Fibroblast of skin of abdomen (primary cell): ENCODE measurements around the gene PPP1R13B.

Experiments
- DNase-seq: peaks from one replicate; pipeline ENCODE4 v3.0.0-alpha.2; 2013

The PPP1R13B gene

DNA sequence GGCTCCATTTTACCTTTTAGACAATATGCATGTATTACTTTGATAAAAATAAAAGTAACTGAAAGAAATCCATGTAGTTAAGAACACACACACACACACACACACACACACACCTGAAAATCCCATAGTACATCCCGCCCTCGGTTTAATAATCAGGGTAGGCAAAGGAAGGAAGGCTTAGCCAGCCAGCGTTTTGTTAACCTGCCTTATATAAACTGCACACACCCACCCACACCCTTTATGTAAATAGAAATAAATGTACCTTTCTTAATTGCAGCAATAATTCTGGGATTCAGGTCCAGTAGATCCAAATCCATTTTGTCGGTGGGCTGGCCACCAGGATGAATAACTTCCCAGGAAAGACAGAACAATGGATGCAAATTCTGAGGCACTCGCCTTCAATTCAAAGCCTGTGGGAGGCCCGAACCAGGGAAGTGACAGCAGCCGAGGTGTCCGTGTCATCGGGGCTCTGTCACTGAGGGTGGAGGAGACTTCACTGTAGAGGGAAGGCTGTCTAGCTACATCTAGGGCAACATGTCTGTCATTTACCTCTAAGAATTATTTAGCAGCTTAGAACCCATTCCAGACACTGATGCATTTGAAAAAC is 136.5 kb downstream of the PPP1R13B start:
- no peak for DNase-seq

- no peak for DNase-seq
Observed at GRCh38 chr14:103709814-103710213, 137.6 kb downstream of the PPP1R13B start.

- no peak for DNase-seq
Observed at GRCh38 chr14:103708750-103709187, 138.6 kb downstream of the PPP1R13B start.

DNA sequence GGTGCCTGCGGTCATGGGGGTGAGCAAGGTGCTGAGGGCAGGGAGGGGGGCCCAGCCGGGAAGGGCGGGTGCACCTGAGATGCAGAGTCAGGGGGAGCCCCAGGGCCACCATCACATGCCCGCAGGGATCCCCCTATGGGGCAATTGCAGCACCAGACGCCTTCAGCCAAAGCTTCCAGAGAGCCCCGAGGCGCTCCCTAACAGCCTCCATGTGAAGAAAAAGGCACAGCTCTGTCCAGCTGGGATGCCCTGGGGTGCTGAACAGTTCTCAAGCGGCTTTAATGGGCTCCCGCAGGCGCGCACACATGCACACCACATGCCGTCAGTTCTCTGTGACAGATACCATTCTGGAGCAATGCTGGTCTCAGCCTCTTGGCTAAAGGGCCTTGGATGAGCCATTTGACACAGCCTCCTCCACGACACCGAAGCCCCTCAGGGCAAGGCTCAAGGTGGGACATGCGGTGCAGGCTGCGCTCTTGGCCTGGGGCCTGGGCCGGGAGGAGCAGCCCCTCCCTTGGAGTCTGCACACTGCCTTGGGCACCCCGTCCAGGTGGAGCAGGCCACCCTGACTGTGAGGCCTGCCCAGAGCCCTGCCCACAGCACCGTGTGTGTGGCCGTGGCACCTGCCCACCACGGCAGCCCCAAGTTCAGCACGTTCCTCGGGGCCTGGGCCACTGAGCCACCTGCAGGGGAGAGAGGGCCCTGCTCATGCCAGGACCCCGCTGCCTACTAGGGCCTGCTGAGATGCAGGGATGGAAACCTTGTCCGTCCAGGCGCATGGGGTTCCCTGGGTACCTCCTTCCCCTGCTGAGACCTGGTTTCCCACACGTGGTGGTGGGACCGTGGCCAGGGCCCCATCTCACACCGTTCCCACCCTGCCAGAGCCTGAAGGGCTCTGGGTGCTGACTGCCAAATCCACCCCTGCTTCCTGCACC is 139.8 kb downstream of the PPP1R13B start:
- no peak for DNase-seq

DNA sequence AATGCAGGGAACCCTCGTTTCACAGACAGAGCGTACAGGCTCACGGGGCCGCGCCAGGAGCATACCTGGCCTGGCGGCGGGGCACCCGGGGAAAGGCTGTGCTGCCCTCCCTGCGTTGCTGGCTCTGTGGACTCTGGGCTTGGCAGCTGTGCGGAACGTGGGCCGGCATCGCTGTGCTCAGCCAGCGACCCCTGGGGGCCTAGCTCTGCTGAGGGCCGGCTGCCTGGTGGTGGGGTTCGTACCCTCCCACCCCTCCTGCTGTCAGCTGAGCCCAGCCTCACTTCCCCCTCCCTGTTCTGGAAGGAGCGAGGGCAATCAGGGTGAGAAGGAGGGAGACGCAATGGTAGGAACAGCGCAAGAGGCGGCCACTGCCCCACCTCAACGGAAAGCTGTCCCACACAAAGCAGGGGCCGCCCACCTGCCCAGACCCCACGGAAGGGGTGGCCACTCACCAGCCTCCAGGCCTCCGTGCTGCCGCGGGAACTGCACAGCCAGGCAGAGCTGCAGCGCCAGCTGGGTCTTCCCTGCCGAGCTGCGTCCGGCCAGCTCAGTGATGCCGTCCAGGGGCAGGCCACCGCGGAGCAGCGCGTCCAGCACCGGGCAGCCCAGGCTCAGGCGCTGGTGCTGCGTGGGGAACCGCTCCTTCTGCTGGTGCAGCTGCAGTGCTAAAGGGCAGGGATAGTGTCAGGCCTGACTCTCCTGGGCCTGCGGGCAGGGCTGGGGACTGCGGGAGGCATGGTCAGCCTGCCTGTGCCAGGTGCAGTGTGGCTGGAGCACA is 140.6 kb downstream of the PPP1R13B start:
- DNase-seq: no peak

DNA sequence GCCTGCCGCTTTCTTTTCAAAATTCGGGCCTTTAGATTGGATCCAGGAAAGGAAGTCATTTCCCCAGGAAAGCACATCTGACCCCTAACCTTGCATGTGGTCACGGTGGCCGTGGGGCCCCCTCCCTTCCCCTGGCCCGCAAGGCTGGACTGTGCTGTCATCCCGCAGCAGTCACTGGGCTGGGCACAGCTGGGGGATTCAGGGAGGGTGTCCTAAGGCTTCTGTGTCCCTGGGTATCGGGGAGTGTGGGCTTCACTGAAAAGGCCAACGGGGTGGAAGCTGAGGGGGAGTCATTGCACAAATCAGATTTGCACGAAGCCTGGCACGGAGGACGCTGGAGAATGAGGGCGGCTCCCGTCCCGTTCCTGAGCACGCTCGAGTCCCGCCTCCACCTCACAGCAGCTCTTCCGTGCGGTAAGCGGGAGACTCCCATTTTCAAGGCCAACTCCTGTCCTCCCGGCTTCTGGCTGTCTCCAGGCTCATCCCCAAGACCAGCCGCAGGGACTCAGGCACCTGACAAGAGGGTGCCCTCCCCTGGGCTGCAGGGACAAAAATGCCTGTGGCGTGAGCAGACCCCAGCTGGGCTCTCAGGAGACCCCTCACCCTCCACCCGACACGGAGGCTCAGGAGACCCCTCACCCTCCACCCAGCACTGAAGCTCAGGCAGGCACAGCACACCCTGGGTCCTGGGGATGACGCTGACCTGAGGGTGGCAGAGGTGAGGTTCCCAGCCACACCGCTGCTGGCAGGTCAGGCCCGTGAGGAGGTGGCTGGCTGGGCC is 141.7 kb downstream of the PPP1R13B start:
- no peak for DNase-seq

- no peak for DNase-seq
Observed at GRCh38 chr14:103705118-103705503, 142.3 kb downstream of the PPP1R13B start.

- no peak for DNase-seq
Observed at GRCh38 chr14:103704708-103705107, 142.7 kb downstream of the PPP1R13B start.

DNA sequence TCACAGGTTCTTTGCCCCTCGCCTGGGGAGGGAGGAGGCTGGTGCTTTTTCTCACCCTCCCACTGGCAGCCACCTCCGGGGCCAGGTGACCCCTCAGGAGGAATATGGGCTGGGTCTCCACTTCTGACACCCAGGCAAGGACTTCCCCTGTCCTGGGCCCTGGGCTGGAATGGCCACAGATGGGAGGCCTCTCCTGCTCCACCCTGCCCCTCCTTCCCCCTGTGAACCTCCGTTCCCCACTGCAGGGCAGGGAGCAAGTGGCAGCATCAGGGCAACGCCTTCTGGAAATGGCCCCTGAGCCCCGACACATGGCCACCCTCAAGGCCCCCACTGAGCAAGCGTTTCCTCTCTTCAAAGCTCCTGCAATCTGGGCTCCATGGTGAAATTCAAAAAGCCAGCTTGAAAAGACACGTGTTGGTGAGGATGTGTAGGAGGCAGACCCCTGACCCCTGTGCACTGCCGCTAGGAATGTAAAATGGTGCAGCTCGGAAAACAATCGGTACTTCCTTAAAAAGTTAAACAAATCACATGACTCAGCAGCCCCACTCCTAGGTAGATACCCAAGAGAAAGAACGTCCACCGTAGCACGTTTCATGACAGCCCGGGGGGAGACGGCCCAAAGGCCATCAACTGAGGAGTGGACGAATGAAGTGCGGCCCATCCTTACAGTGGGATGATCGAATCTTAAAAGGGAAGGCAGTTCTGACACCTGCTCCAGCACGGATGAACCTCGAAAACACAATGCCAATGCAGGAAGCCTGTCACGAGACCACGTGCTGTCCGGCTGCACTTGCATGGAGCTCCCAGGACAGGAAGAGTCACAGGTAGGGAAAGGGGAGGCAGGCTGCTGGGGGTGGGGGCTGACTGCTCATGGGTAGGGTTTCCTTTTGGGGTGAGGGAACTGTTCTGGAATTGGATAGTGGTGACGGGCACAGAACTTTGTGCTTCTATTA is 143.7 kb downstream of the PPP1R13B start:
- no peak for DNase-seq

GRCh38 chr14:103702497-103703432 is 144.6 kb downstream of the PPP1R13B start:
- no peak for DNase-seq

- DNase-seq: no peak
Observed at GRCh38 chr14:103702095-103702494, 145.3 kb downstream of the PPP1R13B start.

DNA sequence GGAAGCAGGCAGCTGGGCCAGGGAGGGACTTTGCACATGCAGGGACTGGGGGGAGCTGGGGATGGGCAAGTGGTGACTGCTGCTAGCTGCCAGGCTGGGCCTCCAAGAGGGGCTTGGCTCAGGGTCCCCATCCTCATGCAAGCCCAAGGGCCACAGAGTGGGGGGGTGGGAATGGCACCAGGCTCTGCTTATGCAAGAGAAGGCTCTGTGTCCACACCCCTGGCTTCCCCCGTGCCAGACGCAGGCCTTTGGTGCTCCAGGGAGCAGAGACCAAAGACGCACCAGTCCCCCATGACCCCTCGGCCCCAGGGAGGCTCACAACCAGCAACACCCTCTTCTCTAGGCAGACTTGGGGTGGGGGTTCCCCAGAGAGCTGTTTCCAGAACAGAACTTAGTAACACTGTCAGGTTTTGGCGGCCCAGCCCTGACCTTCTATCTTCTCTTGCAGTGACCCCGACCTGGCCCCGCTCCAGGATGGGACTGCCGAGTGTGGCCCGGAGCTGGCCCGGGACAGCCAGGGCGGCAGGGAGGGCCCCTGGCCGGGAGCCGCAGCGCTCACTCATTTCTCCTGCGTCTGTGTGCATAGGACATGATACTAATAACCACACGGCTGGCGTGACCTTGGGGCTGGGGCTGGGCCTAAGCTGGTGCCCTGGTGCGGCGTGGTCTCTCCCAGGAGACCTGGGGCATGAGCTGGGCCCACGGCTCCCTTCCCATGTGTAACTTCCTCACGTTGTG is 146.5 kb downstream of the PPP1R13B start:
- no peak for DNase-seq

DNA sequence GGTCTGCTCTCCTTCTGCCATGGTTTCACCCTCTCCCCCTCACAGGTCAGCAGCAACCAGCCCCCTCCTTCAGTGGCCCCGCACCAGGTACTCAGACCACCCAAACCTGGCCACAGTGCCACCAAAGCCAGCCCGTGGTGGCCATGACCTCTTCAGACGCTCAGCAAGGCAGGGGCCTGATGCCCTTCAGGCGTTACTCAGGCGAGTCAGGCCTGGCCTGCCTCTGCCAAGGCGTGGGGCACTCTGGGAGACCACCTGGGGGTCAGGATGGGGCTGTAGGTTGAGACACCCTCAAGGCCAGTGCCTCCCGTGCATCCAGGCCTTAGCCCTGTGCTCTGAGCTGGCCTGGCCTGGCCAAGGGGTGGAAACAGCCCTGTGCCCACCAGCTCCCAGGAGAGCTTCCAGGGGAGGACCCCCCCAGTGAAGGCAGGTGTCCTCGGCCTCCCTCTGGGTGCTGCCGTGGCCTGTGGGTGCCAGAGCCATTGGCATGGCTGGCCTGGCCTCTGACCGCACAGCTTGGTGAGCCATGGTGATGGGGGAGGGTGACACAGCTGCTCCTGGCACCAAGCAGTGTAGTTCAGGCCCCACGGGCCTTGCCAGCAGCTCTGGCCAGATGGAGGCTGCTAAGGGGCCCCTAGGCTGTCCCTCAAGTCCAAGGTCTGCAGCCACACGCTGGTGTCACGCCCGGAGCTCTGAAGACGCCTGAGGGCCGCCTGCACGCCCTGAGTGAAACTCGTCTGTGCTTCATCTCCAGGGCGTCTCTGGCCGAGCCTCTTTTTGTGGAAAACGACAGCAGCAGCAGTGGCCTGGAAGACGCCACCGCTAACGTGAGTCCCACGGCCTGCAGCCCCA is 147.2 kb downstream of the PPP1R13B start:
- DNase-seq: no peak

DNA sequence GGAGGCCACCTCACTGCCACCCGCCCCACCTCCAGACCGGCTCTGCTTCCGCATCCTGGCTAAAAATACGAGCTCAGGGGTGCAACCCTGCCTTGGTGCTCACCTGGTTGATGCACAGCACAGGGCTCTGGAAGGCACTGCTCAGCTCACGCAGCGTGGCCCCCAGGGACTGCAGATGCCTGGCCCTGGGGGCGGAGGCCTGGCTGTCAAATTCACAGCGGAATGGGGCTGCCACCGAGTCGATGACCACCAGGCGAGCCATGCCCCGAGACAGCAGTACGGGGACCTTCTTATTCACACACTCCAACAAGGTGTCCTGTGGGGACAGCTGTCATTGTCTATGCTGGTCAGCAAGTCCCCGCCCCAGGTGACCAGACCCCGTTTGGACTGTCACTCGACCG is 148.1 kb downstream of the PPP1R13B start:
- no peak for DNase-seq

DNA sequence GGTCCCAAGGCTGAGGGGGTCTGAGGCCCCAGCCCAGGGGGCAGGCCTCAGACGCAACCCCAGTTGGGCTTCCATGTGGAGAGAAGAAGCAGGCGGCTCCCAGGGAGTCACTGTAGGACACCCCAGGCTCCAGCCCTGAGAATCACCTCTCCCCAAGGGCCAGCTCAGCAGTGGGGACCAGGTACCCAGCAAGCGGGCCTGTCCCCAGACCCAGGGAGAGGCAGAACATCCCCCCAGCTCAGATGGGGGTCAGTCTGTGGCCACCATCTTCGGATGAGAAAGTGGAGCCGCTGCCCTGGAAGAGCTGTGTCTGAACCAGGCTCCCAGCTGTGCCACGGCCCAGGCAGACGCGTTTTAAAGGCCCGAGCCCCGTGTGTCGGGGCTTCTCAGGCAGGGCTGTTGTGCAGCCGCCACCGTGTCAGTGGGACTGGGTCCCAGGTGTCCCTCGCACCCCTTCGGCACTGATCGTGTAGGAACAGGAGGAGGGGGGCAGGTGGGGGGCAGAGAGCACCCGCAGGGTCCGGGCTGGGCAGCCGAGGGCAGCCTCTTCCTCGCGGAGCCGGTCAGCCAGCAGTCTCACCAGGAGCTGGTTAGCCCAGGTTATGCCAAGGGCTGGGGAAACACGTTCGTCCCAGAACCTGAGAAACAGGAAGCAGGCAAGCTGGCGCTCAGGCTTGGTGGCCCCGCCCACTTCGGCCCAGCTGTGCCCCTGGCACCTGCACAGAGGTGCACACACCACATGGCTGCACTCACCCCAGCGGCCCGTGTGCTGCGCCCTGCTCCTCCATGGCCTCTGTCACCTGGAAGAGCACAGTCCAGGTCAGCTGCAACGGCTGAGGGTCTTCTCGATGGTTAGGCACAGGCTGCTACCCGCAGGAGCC is 148.8 kb downstream of the PPP1R13B start:
- no peak for DNase-seq

- no peak for DNase-seq
Observed at GRCh38 chr14:103697603-103698379, 149.6 kb downstream of the PPP1R13B start.
